ENCODE data around the gene HAPLN3.

HAPLN3 gene

DNA sequence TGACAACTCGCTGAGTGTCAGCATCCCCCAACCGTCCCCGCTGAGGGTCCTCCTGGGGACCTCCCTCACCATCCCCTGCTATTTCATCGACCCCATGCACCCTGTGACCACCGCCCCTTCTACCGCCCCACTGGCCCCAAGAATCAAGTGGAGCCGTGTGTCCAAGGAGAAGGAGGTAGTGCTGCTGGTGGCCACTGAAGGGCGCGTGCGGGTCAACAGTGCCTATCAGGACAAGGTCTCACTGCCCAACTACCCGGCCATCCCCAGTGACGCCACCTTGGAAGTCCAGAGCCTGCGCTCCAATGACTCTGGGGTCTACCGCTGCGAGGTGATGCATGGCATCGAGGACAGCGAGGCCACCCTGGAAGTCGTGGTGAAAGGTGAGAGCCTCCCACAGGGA lies 56.7 kb downstream of the HAPLN3 start:
- no peak overlapping the region for H3K4me3 ChIP-seq (ENCODE audit: insufficient read length, low read depth)
- no peak for DNase-seq (ENCODE audit: low read depth, low spot score)
- H3K36me3 ChIP-seq (ENCODE audit: insufficient read depth, insufficient read length, low read length): peaks cover 5% of the 10 kb centered on the region
- H3K27me3 ChIP-seq (ENCODE audit: insufficient read depth, insufficient read length): no peaks in the 10 kb centered on the region
- peaks cover 9% of the 10 kb centered on the region for H3K4me1 ChIP-seq (ENCODE audit: insufficient read depth, insufficient read length)
- no peaks in the 10 kb centered on the region for H3K9me3 ChIP-seq (ENCODE audit: insufficient read depth, low read length)
- no peak overlapping the region for H3K9ac ChIP-seq (ENCODE audit: insufficient read length, low read depth)
- TF ChIP-seq SUZ12 (IDR thresholded peaks at IDR 0.05; ENCODE audit: extremely low read depth, insufficient read depth, insufficient read length) (no peak), YY1 (IDR thresholded peaks at IDR 0.05; ENCODE audit: insufficient read depth, insufficient read length) (no peak), ZNF274 (IDR thresholded peaks at IDR 0.05; ENCODE audit: low read depth, low read length) (no peak)

GRCh38 chr15:88835646-88836045 lies 59.7 kb downstream of the HAPLN3 start:
- H3K36me3 ChIP-seq (ENCODE audit: insufficient read depth, insufficient read length, low read length): peaks cover 5% of the 10 kb centered on the region
- H3K27me3 ChIP-seq (ENCODE audit: insufficient read depth, insufficient read length): no peaks in the 10 kb centered on the region
- H3K4me1 ChIP-seq (ENCODE audit: insufficient read depth, insufficient read length): peaks cover 6% of the 10 kb centered on the region
- no peaks in the 10 kb centered on the region for H3K9me3 ChIP-seq (ENCODE audit: insufficient read depth, low read length)
- TF ChIP-seq YY1 (IDR thresholded peaks at IDR 0.05; ENCODE audit: insufficient read depth, insufficient read length): no peak
- no peak for TF ChIP-seq SUZ12 (IDR thresholded peaks at IDR 0.05; ENCODE audit: extremely low read depth, insufficient read depth, insufficient read length)
- TF ChIP-seq ZNF274 (IDR thresholded peaks at IDR 0.05; ENCODE audit: low read depth, low read length): no peak
- H3K9ac ChIP-seq (ENCODE audit: insufficient read length, low read depth): no peak overlapping the region
- no peak overlapping the region for H3K4me3 ChIP-seq (ENCODE audit: insufficient read length, low read depth)
- DNase-seq (ENCODE audit: low read depth, low spot score): no peak

GRCh38 chr15:88835119-88835518 lies 60.2 kb downstream of the HAPLN3 start:
- peaks cover 5% of the 10 kb centered on the region for H3K36me3 ChIP-seq (ENCODE audit: insufficient read depth, insufficient read length, low read length)
- no peak overlapping the region for H3K9ac ChIP-seq (ENCODE audit: insufficient read length, low read depth)
- H3K9me3 ChIP-seq (ENCODE audit: insufficient read depth, low read length): no peaks in the 10 kb centered on the region
- no peak for DNase-seq (ENCODE audit: low read depth, low spot score)
- TF ChIP-seq ZNF274 (IDR thresholded peaks at IDR 0.05; ENCODE audit: low read depth, low read length) (no peak), SUZ12 (IDR thresholded peaks at IDR 0.05; ENCODE audit: extremely low read depth, insufficient read depth, insufficient read length) (no peak), YY1 (IDR thresholded peaks at IDR 0.05; ENCODE audit: insufficient read depth, insufficient read length) (no peak)
- H3K4me3 ChIP-seq (ENCODE audit: insufficient read length, low read depth): no peak overlapping the region
- H3K27me3 ChIP-seq (ENCODE audit: insufficient read depth, insufficient read length): no peaks in the 10 kb centered on the region
- H3K4me1 ChIP-seq (ENCODE audit: insufficient read depth, insufficient read length): peaks cover 6% of the 10 kb centered on the region

GRCh38 chr15:88834211-88834812 lies 61.0 kb downstream of the HAPLN3 start:
- H3K36me3 ChIP-seq (ENCODE audit: insufficient read depth, insufficient read length, low read length): peaks cover 5% of the 10 kb centered on the region
- H3K4me3 ChIP-seq (ENCODE audit: insufficient read length, low read depth): no peak overlapping the region
- H3K27me3 ChIP-seq (ENCODE audit: insufficient read depth, insufficient read length): no peaks in the 10 kb centered on the region
- no peaks in the 10 kb centered on the region for H3K9me3 ChIP-seq (ENCODE audit: insufficient read depth, low read length)
- no peak overlapping the region for H3K9ac ChIP-seq (ENCODE audit: insufficient read length, low read depth)
- TF ChIP-seq SUZ12 (IDR thresholded peaks at IDR 0.05; ENCODE audit: extremely low read depth, insufficient read depth, insufficient read length) (no peak), ZNF274 (IDR thresholded peaks at IDR 0.05; ENCODE audit: low read depth, low read length) (no peak), YY1 (IDR thresholded peaks at IDR 0.05; ENCODE audit: insufficient read depth, insufficient read length) (no peak)
- H3K4me1 ChIP-seq (ENCODE audit: insufficient read depth, insufficient read length): peaks cover 6% of the 10 kb centered on the region
- peak; percentile 35 for DNase-seq (ENCODE audit: low read depth, low spot score)

DNA sequence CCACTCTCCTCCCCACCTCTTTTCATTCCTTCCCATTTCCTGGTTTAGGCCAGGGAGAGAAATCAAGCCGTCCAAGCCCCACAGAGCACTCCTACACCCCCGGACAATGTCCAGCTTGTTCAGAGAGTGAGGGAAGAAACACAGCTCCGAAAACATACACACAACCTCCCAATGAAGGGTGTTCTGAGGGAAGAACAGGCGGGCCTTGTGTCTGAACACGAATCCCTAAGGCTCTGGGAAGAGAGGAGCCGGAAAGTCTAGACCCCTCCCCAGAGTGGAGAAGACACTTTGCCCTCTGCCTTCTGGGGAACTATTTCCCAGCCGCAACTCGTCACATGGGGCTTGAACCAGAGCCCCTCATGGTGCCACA lies 61.6 kb downstream of the HAPLN3 start:
- Histone ChIP-seq H3K9me3 (ENCODE audit: insufficient read depth, low read length) (no peaks in the 10 kb centered on the region), H3K27me3 (ENCODE audit: insufficient read depth, insufficient read length) (no peaks in the 10 kb centered on the region), H3K9ac (ENCODE audit: insufficient read length, low read depth) (no peak overlapping the region), H3K36me3 (ENCODE audit: insufficient read depth, insufficient read length, low read length) (peaks cover under 1% of the 10 kb centered on the region), H3K4me3 (ENCODE audit: insufficient read length, low read depth) (no peak overlapping the region), H3K4me1 (ENCODE audit: insufficient read depth, insufficient read length) (peaks cover 6% of the 10 kb centered on the region)
- no peak for DNase-seq (ENCODE audit: low read depth, low spot score)
- no peak for TF ChIP-seq SUZ12 (IDR thresholded peaks at IDR 0.05; ENCODE audit: extremely low read depth, insufficient read depth, insufficient read length)
- TF ChIP-seq ZNF274 (IDR thresholded peaks at IDR 0.05; ENCODE audit: low read depth, low read length): no peak
- no peak for TF ChIP-seq YY1 (IDR thresholded peaks at IDR 0.05; ENCODE audit: insufficient read depth, insufficient read length)

DNA sequence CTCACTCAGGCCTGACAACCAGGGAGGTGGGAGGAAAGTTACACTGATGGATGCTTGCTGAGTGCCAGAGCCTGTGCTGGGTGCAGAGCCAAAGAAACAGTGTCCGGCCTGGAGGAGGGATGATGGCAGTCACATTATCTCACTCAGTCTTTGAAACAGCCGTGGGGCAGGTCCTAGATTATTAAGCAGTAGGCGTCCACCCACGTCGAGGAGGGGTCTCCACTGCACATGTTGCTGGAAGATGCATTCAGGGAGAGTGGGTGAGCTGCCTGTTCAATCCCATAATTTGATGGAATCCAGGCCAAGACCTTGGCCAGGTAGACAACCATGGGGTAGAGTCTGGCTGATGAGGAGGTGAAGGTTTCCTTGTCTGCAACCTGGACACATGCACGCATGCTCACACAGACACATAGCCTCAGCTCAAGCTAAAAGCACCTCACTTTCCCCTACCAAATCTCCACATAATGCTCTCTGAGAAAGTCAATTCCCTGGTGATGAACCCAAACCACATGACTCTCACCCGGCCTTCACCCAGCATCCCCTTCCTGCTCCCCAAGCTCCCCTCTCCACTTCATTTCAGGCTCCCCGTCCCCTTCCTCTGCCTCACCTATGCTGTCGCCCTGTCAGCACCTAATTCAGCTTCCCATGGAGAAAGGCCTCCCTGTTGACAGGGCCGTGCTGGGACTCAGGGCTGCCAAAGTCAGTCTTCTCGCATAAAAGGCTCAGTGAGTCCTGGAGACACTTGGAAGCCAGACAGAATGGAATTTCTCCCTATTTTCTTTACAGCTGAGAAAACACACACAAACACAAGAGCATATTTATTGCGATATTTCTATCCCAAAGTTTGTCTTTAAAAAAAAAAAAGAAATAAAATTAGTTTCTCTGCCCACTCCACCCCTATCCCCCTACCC lies 62.3 kb downstream of the HAPLN3 start:
- no peak for DNase-seq (ENCODE audit: low read depth, low spot score)
- TF ChIP-seq ZNF274 (IDR thresholded peaks at IDR 0.05; ENCODE audit: low read depth, low read length) (no peak), YY1 (IDR thresholded peaks at IDR 0.05; ENCODE audit: insufficient read depth, insufficient read length) (no peak), SUZ12 (IDR thresholded peaks at IDR 0.05; ENCODE audit: extremely low read depth, insufficient read depth, insufficient read length) (no peak)
- Histone ChIP-seq H3K4me3 (ENCODE audit: insufficient read length, low read depth) (no peak overlapping the region), H3K9me3 (ENCODE audit: insufficient read depth, low read length) (no peaks in the 10 kb centered on the region), H3K27me3 (ENCODE audit: insufficient read depth, insufficient read length) (no peaks in the 10 kb centered on the region), H3K4me1 (ENCODE audit: insufficient read depth, insufficient read length) (peaks cover 6% of the 10 kb centered on the region), H3K9ac (ENCODE audit: insufficient read length, low read depth) (no peak overlapping the region), H3K36me3 (ENCODE audit: insufficient read depth, insufficient read length, low read length) (no peaks in the 10 kb centered on the region)

- Histone ChIP-seq H3K36me3 (ENCODE audit: insufficient read depth, insufficient read length, low read length) (no peaks in the 10 kb centered on the region), H3K9ac (ENCODE audit: insufficient read length, low read depth) (no peak overlapping the region), H3K9me3 (ENCODE audit: insufficient read depth, low read length) (no peaks in the 10 kb centered on the region), H3K4me3 (ENCODE audit: insufficient read length, low read depth) (no peak overlapping the region), H3K4me1 (ENCODE audit: insufficient read depth, insufficient read length) (peaks cover 6% of the 10 kb centered on the region), H3K27me3 (ENCODE audit: insufficient read depth, insufficient read length) (no peaks in the 10 kb centered on the region)
- TF ChIP-seq YY1 (IDR thresholded peaks at IDR 0.05; ENCODE audit: insufficient read depth, insufficient read length) (no peak), ZNF274 (IDR thresholded peaks at IDR 0.05; ENCODE audit: low read depth, low read length) (no peak)
- DNase-seq (ENCODE audit: low read depth, low spot score): no peak
Measured at GRCh38 chr15:88830016-88830415, 65.3 kb downstream of the HAPLN3 start.
